Stimulated activated CD4-positive, alpha-beta T cell treated with anti-CD3 and anti-CD28 coated beads, Interleukin-12 subunit alpha, Interleukin-12 subunit beta, amount 100 ng/mL, for 48 hours (primary cell): ENCODE measurements around the gene CXXC5.
A peak's percentile ranks its signal among the peaks of the same experiment; 100 is the strongest.

Source experiments
- DNase-seq, 3 donors: peaks; one replicate each; pipeline ENCODE4 v3.0.0-alpha.2; 2020; ENCODE audit warnings: low read depth in 2 of 3, low spot score in 1 of 3

CXXC5 gene

GRCh38 chr5:139651043-139651834, 3.1 kb downstream of the CXXC5 start:
- DNase-seq, result no peak

- peak in 2 of 3 donors; percentile 39 to 48 for DNase-seq
Observed at GRCh38 chr5:139651853-139652787, 4.0 kb downstream of the CXXC5 start.

- DNase-seq, result no peak
Observed at GRCh38 chr5:139652788-139653241, 4.7 kb downstream of the CXXC5 start.

- no peak for DNase-seq
Observed at GRCh38 chr5:139653616-139654015, 5.5 kb downstream of the CXXC5 start.

- DNase-seq, result no peak
Observed at GRCh38 chr5:139654464-139654863, 6.3 kb downstream of the CXXC5 start.

GRCh38 chr5:139654871-139655491, 6.8 kb downstream of the CXXC5 start:
- no peak for DNase-seq

GRCh38 chr5:139655727-139656271, 7.7 kb downstream of the CXXC5 start:
- DNase-seq, result no peak

- DNase-seq, result no peak
Observed at GRCh38 chr5:139657363-139658321, 9.5 kb downstream of the CXXC5 start.

GRCh38 chr5:139658501-139658927, 10.4 kb downstream of the CXXC5 start:
- no peak for DNase-seq

- no peak for DNase-seq
Observed at GRCh38 chr5:139658928-139659667, 10.9 kb downstream of the CXXC5 start.

- DNase-seq, result no peak
Observed at GRCh38 chr5:139659695-139660101, 11.5 kb downstream of the CXXC5 start.

GRCh38 chr5:139660105-139660922, 12.2 kb downstream of the CXXC5 start:
- DNase-seq, result no peak

- DNase-seq, result no peak
Observed at GRCh38 chr5:139660923-139661814, 13.0 kb downstream of the CXXC5 start.

GRCh38 chr5:139662617-139663016, 14.5 kb downstream of the CXXC5 start:
- no peak for DNase-seq

- no peak for DNase-seq
Observed at GRCh38 chr5:139663207-139664085, 15.3 kb downstream of the CXXC5 start.

- no peak for DNase-seq
Observed at GRCh38 chr5:139664086-139664693, 16.0 kb downstream of the CXXC5 start.
